IMR-90 (cell line): Measurements from ENCODE around the gene GLI1. TPM values are rescaled to one million over a fixed set of nuclear protein-coding genes. Genes with fewer than 3 reads are reported as not detected.

ENCODE experiments used
- ATAC-seq: fragments of 200-7000 bp; cut with Tn5 transposase; 2 replicates; pipeline ENCODE4 v1.9.1; 2020; ENCODE audit warnings: low read depth, mild to moderate bottlenecking, moderate library complexity
- BruUV-seq: library from RNA; stranded (reverse); fragments of 400-500 nt; replicated peaks from 2 replicates; lab custom pipeline; 2021; lab: Mats Ljungman, UMichigan
- CTCF ChIA-PET: fragments of 300-600 bp; formaldehyde crosslinking; extraction: SDS; loops from one replicate; lab custom pipeline; 2021; ENCODE audit warnings: antibody characterized with exemption; lab: Yijun Ruan, JAX
- POLR2A ChIA-PET: fragments of 300-600 bp; sonication (Branson Sonifier 250); formaldehyde crosslinking; loops from one replicate; lab custom pipeline; 2022; ENCODE audit warnings: antibody characterized with exemption; ENCODE audit not compliant: unreplicated experiment; lab: Charles Lee
- DNase-seq: peaks from one replicate; pipeline ENCODE4 v3.0.0; 2013
- H2AFZ ChIP-seq: replicated peaks from 2 replicates; pipeline ENCODE3; 2013; ENCODE audit warnings: low read length, mild to moderate bottlenecking; ENCODE audit not compliant: poor library complexity
- H2AK5ac ChIP-seq: 2 replicates; pipeline ENCODE4 v1.6.1; 2013; ENCODE audit warnings: low read depth, low read length, inconsistent platforms
- H2AK9ac ChIP-seq: replicated peaks from 2 replicates; pipeline ENCODE3; 2013; ENCODE audit warnings: mild to moderate bottlenecking, low read depth, low read length, moderate library complexity; ENCODE audit not compliant: poor library complexity
- H2BK120ac ChIP-seq: 2 replicates; pipeline ENCODE4 v1.6.1; 2013; ENCODE audit warnings: low read depth, low read length, inconsistent platforms
- H2BK15ac ChIP-seq: 3 replicates; pipeline ENCODE4 v1.6.1; 2013; ENCODE audit warnings: low read depth, low read length, inconsistent platforms
- H2BK20ac ChIP-seq: 2 replicates; pipeline ENCODE4 v1.6.1; 2013; ENCODE audit warnings: low read depth, mild to moderate bottlenecking, inconsistent platforms, low read length, moderate library complexity
- H2BK5ac ChIP-seq: 2 replicates; pipeline ENCODE4 v1.6.1; 2013; ENCODE audit warnings: mild to moderate bottlenecking, low read depth, low read length, inconsistent platforms; ENCODE audit not compliant: poor library complexity, severe bottlenecking
- H3K14ac ChIP-seq: replicated peaks from 2 replicates; pipeline ENCODE4 v1.6.1; 2013; ENCODE audit warnings: low read depth, low read length, inconsistent platforms
- H3K18ac ChIP-seq: 2 replicates; pipeline ENCODE4 v1.6.1; 2013; ENCODE audit warnings: low read depth, low read length, control low read depth
- H3K23ac ChIP-seq: 2 replicates; pipeline ENCODE4 v1.6.1; 2013; ENCODE audit warnings: low read depth, low read length, inconsistent platforms
- H3K27ac ChIP-seq: 2 replicates; pipeline ENCODE4 v1.5.1; 2013; ENCODE audit warnings: mild to moderate bottlenecking, control low read depth, low read length; ENCODE audit not compliant: insufficient read depth
- H3K27me3 ChIP-seq: 2 replicates; pipeline ENCODE4 v1.6.1; 2013; ENCODE audit warnings: low read length; ENCODE audit not compliant: control insufficient read depth, insufficient read depth
- H3K36me3 ChIP-seq: 2 replicates; pipeline ENCODE4 v1.6.1; 2013; ENCODE audit warnings: low read length, mixed read lengths; ENCODE audit not compliant: control insufficient read depth, insufficient read depth
- H3K4ac ChIP-seq: 2 replicates; pipeline ENCODE4 v1.6.1; 2013; ENCODE audit warnings: low read depth, low read length, inconsistent platforms
- H3K4me1 ChIP-seq: 2 replicates; pipeline ENCODE4 v1.6.1; 2013; ENCODE audit warnings: low read length, mixed read lengths; ENCODE audit not compliant: control insufficient read depth, insufficient read depth
- H3K4me2 ChIP-seq: 2 replicates; pipeline ENCODE4 v1.6.1; 2013; ENCODE audit warnings: low read depth, mild to moderate bottlenecking, control low read depth, low read length, moderate library complexity
- H3K4me3 ChIP-seq: 2 replicates; pipeline ENCODE4 v1.5.1; 2013; ENCODE audit warnings: low read depth, mild to moderate bottlenecking, control low read depth, low read length, moderate library complexity; ENCODE audit not compliant: insufficient read depth
- H3K56ac ChIP-seq: 2 replicates; pipeline ENCODE4 v1.6.1; 2013; ENCODE audit warnings: low read length, inconsistent platforms; ENCODE audit not compliant: insufficient read depth; ENCODE audit errors: extremely low read depth
- H3K79me1 ChIP-seq, 2 experiments: 2 replicates each; pipeline ENCODE4 v1.6.1; 2013; ENCODE audit warnings: low read length in 2 of 2, inconsistent platforms in 1 of 2, low read depth in 1 of 2
- H3K9ac ChIP-seq: 2 replicates; pipeline ENCODE4 v1.6.1; 2013; ENCODE audit warnings: low read depth, low read length, control low read depth
- H3K9me1 ChIP-seq: 2 replicates; pipeline ENCODE4 v1.6.1; 2013; ENCODE audit warnings: low read length, inconsistent platforms; ENCODE audit not compliant: insufficient read depth
- H3K9me3 ChIP-seq: 2 replicates; pipeline ENCODE4 v1.6.1; 2013; ENCODE audit warnings: low read length; ENCODE audit not compliant: control insufficient read depth, insufficient read depth
- H4K20me1 ChIP-seq: 2 replicates; pipeline ENCODE4 v1.6.1; 2013; ENCODE audit warnings: low read length, inconsistent platforms; ENCODE audit not compliant: insufficient read depth
- H4K5ac ChIP-seq: 2 replicates; pipeline ENCODE4 v1.6.1; 2013; ENCODE audit warnings: mild to moderate bottlenecking, low read depth, low read length, control low read depth
- H4K8ac ChIP-seq, 2 experiments: 2 replicates each; pipeline ENCODE4 v1.6.1; 2013; ENCODE audit warnings: low read depth in 2 of 2, low read length in 2 of 2, control low read depth in 1 of 2, inconsistent platforms in 1 of 2
- H4K91ac ChIP-seq: 2 replicates; pipeline ENCODE4 v1.6.1; 2013; ENCODE audit warnings: low read depth, low read length, inconsistent platforms; ENCODE audit not compliant: insufficient read depth
- CHD1 ChIP-seq: IDR thresholded peaks from 2 replicates; pipeline ENCODE4 v1.6.1; 2012; ENCODE audit warnings: low read depth, low read length, improper control_type of control experiment
- MXI1 ChIP-seq: IDR thresholded peaks from 2 replicates; pipeline ENCODE4 v1.6.1; 2012; ENCODE audit warnings: low read depth, mild to moderate bottlenecking, low read length, moderate library complexity, borderline replicate concordance
- POLR2A ChIP-seq: IDR thresholded peaks from 2 replicates; pipeline ENCODE4 v1.6.1; 2012; ENCODE audit warnings: mild to moderate bottlenecking, low read depth, low read length
- RAD21 ChIP-seq: IDR thresholded peaks from 2 replicates; pipeline ENCODE4 v1.6.1; 2012; ENCODE audit warnings: low read length, improper control_type of control experiment
- RCOR1 ChIP-seq: IDR thresholded peaks from 2 replicates; pipeline ENCODE4 v1.6.1; 2012; ENCODE audit warnings: mild to moderate bottlenecking, low read length, improper control_type of control experiment; ENCODE audit not compliant: insufficient replicate concordance
- WGBS, 2 experiments: methylation state at CpG; one replicate each; pipeline versions ENCODE4 v1.1.5 to v1.1.7; 2013; ENCODE audit warnings: missing lambda C conversion rate in 2 of 2; ENCODE audit not compliant: insufficient read length in 1 of 2; ENCODE audit errors: extremely low coverage in 2 of 2; 5-methylcytosine and 5-hydroxymethylcytosine counted together
- dilution Hi-C: fragments of 300-500 bp; cut with HindIII; formaldehyde crosslinking; loops from one replicate; pipeline ENCODE4 v1.14.3; 2018; ENCODE audit warnings: low sequenced_read_pairs; ENCODE audit not compliant: unreplicated experiment
- in situ Hi-C: fragments of 300-500 bp; cut with MboI; formaldehyde crosslinking; loops from 3 replicates; pipeline ENCODE4 v1.14.3; 2019; ENCODE audit warnings: low sequenced_read_pairs, inconsistent platforms, mixed read lengths
- intact Hi-C: fragments of 100-400 bp; cut with micrococcal nuclease; formaldehyde crosslinking; loops from 2 replicates; pipeline ENCODE4 v1.10.0; 2022
- polyA plus RNA-seq, 3 experiments: library from polyadenylated mRNA; depleted of rRNA; stranded (reverse); fragments of >200 nt; gene quantifications; 2 replicates each; pipeline ENCODE4 v1.2.3, GENCODE V29; 2012; ENCODE audit warnings: low replicate concordance in 1 of 3
- total RNA-seq: library from RNA; depleted of rRNA; stranded (reverse); fragments of >200 nt; gene quantifications from 2 replicates; pipeline ENCODE4 v1.2.3, GENCODE V29; 2012

Gene GLI1
- total and polyA plus RNA-seq, 2 of the 4 experiments (the other 2 are of a cell fraction): 1.3 to 3.8 TPM

GRCh38 chr12:57429473-57430111 is 30.0 kb upstream of the GLI1 start:
- Histone ChIP-seq H3K79me1 (peaks cover 20 to 51% of the 10 kb centered on the region in 2 experiments), H4K5ac (peak overlapping the region; percentile 92; the same call in 1 of the 2 replicates), H3K27ac (peak overlapping the region; percentile 87; the same call in 1 of the 2 replicates), H2AK5ac (peak overlapping the region; percentile 71), H2AFZ (no peak overlapping the region), H3K4me1 (peaks cover 3% of the 10 kb centered on the region), H2BK5ac (peak overlapping the region; percentile 57), H3K9me1 (0 out of 2 replicates have a peak, but pooled peaks cover 3% of the 10 kb centered on the region), H3K56ac (peak overlapping the region; percentile 67), H3K9ac (peak overlapping the region; percentile 95), H2BK15ac (no peak overlapping the region), H3K18ac (peak overlapping the region; percentile 30; the same call in 1 of the 2 replicates), H2BK20ac (peak overlapping the region; percentile 27; the same call in 1 of the 2 replicates), H3K27me3 (no peaks in the 10 kb centered on the region), H4K8ac (peak overlapping the region; percentile 82 to 83), H4K91ac (peak overlapping the region; percentile 39; the same call in 1 of the 2 replicates), H3K14ac (peak overlapping the region; percentile 94), H2BK120ac (no peak overlapping the region), H4K20me1 (no peaks in the 10 kb centered on the region; the same call in none of the 2 replicates), H3K4ac (peak overlapping the region; percentile 68), H3K36me3 (peaks cover 5% of the 10 kb centered on the region; the same call in 1 of the 2 replicates), H3K23ac (peak overlapping the region; percentile 98), H3K4me3 (peak overlapping the region; percentile 98), H3K9me3 (no peaks in the 10 kb centered on the region), H2AK9ac (peak overlapping the region; percentile 10), H3K4me2 (peak overlapping the region; percentile 97)
- POLR2A ChIA-PET: interaction anchor here (0.5 to 0.7 kb wide), 2 partner anchors 29 to 117 kb away, joined by 3 to 4 read pairs; no protein-coding TSS in a partner anchor
- intact Hi-C loops: loop anchor here (5.0 kb wide), 1 partner anchor 122 kb away; no protein-coding TSS in a partner anchor
- ATAC-seq (no peak), DNase-seq (peak; percentile 13)
- dilution Hi-C loops: no loop called here
- TF ChIP-seq CHD1 (0 out of 2 replicates have a peak, but pooled peaks have one; percentile 32), MXI1 (peak; percentile 73; the same call in 1 of the 2 replicates), RCOR1 (no peak), POLR2A (no peak; the same call in 1 of the 2 replicates), RAD21 (no peak)
- in situ Hi-C loops: no loop called here
- BruUV-seq: TSS peak; percentile 37
- WGBS, 2 experiments: 31% methylated on average over 2 of the region's 9 CpGs; no CpG with 5 or more reads in 1 of the 2 experiments
- CTCF ChIA-PET: interaction anchor here (1.1 kb wide), 1 partner anchor 29 kb away, joined by 3 read pairs; the partner anchor contains the start of gene GLI1
